ENCODE data around the gene AAK1. TPM values are rescaled to one million over a fixed set of nuclear protein-coding genes. Genes with fewer than 3 reads are reported as not detected.

AAK1 gene
- total RNA-seq, 4 donors from 2014 or later = 34.8 to 109 (median 70.2) TPM

GRCh38 chr2:69471793-69472192, 171.7 kb downstream of the AAK1 start:
- H3K27ac ChIP-seq = no peak overlapping the region
- WGBS, 2 donors (ENCODE audit: low coverage in 1 of 2) = 70 to 74% methylated on average over 2 of the region's 2 CpGs

GRCh38 chr2:69470911-69471310, 172.6 kb downstream of the AAK1 start:
- Histone ChIP-seq H3K36me3 (peaks cover 0 to 3% (median 0%) of the 10 kb centered on the region in 4 donors), H3K4me3 (no peak overlapping the region), H3K27me3 (no peaks in the 10 kb centered on the region), H3K4me1 (peaks cover 0 to 6% (median 3%) of the 10 kb centered on the region in 4 donors), H3K9me3 (no peaks in the 10 kb centered on the region), H3K27ac (no peak overlapping the region)
- intact Hi-C loops (cut with DNase I; ENCODE audit: low total_unique reads) (no loop called here), in situ Hi-C loops (cut with MboI; ENCODE audit: low pct_ligation_motif_present in 1 of 4, low pct_unique_long_range_greater_than_20kb in 1 of 4, low sequenced_read_pairs in 3 of 4) (no loop called here)
- 70 to 75% methylated on average over 5 of the region's 5 CpGs for WGBS, 2 donors (ENCODE audit: low coverage in 1 of 2)
- DNase-seq = no peak
- TF ChIP-seq POLR2AphosphoS5 (IDR thresholded peaks at IDR 0.05) = no peak
- no peak for TF ChIP-seq POLR2A (IDR thresholded peaks at IDR 0.05)
- no peak for TF ChIP-seq CTCF (IDR thresholded peaks at IDR 0.05)
- no peak for TF ChIP-seq EP300 (IDR thresholded peaks at IDR 0.05; ENCODE audit: low read depth)

More at GRCh38 chr2:69471793-69472192, 171.7 kb downstream of the AAK1 start:
- Histone ChIP-seq H3K27me3 (no peaks in the 10 kb centered on the region), H3K4me3 (no peak overlapping the region), H3K9me3 (no peaks in the 10 kb centered on the region), H3K4me1 (peaks cover 0 to 6% (median 3%) of the 10 kb centered on the region in 4 donors), H3K36me3 (no peaks in the 10 kb centered on the region)
- in situ Hi-C loops (cut with MboI; ENCODE audit: low pct_ligation_motif_present in 1 of 4, low pct_unique_long_range_greater_than_20kb in 1 of 4, low sequenced_read_pairs in 3 of 4) = no loop called here
- intact Hi-C loops (cut with DNase I; ENCODE audit: low total_unique reads) = no loop called here
- no peak for DNase-seq
- TF ChIP-seq CTCF (IDR thresholded peaks at IDR 0.05) = no peak
- no peak for TF ChIP-seq EP300 (IDR thresholded peaks at IDR 0.05; ENCODE audit: low read depth)
- no peak for TF ChIP-seq POLR2AphosphoS5 (IDR thresholded peaks at IDR 0.05)
- TF ChIP-seq POLR2A (IDR thresholded peaks at IDR 0.05) = no peak

GRCh38 chr2:69469784-69470183, 173.8 kb downstream of the AAK1 start:
- in situ Hi-C loops (cut with MboI; ENCODE audit: low pct_ligation_motif_present in 1 of 4, low pct_unique_long_range_greater_than_20kb in 1 of 4, low sequenced_read_pairs in 3 of 4) = no loop called here
- Histone ChIP-seq H3K9me3 (no peaks in the 10 kb centered on the region), H3K4me1 (peaks cover 0 to 6% (median 3%) of the 10 kb centered on the region in 4 donors), H3K27me3 (no peaks in the 10 kb centered on the region), H3K27ac (no peak overlapping the region), H3K4me3 (no peak overlapping the region), H3K36me3 (peaks cover 0 to 7% (median 0%) of the 10 kb centered on the region in 4 donors)
- DNase-seq = no peak
- TF ChIP-seq POLR2A (IDR thresholded peaks at IDR 0.05) (no peak), EP300 (IDR thresholded peaks at IDR 0.05; ENCODE audit: low read depth) (no peak), CTCF (IDR thresholded peaks at IDR 0.05) (no peak), POLR2AphosphoS5 (IDR thresholded peaks at IDR 0.05) (no peak)
- intact Hi-C loops (cut with DNase I; ENCODE audit: low total_unique reads) = no loop called here
- WGBS, 2 donors (ENCODE audit: low coverage in 1 of 2) = 86% methylated on average over 1 of the region's 1 CpG; no CpG with 5 or more reads in 1 of the 2 donors

GRCh38 chr2:69469375-69469774, 174.2 kb downstream of the AAK1 start:
- no peaks in the 10 kb centered on the region for H3K27me3 ChIP-seq
- in situ Hi-C loops (cut with MboI; ENCODE audit: low pct_ligation_motif_present in 1 of 4, low pct_unique_long_range_greater_than_20kb in 1 of 4, low sequenced_read_pairs in 3 of 4) = no loop called here
- H3K4me1 ChIP-seq = peaks cover 0 to 6% (median 3%) of the 10 kb centered on the region in 4 donors
- H3K27ac ChIP-seq = no peak overlapping the region
- WGBS, 2 donors (ENCODE audit: low coverage in 1 of 2) = 72 to 82% methylated on average over 3 of the region's 3 CpGs
- TF ChIP-seq CTCF (IDR thresholded peaks at IDR 0.05) (no peak), POLR2A (IDR thresholded peaks at IDR 0.05) (no peak), POLR2AphosphoS5 (IDR thresholded peaks at IDR 0.05) (no peak), EP300 (IDR thresholded peaks at IDR 0.05; ENCODE audit: low read depth) (no peak)
- no peak for DNase-seq
- H3K9me3 ChIP-seq = no peaks in the 10 kb centered on the region
- H3K36me3 ChIP-seq = peaks cover 0 to 7% (median 0%) of the 10 kb centered on the region in 4 donors
- intact Hi-C loops (cut with DNase I; ENCODE audit: low total_unique reads) = no loop called here
- H3K4me3 ChIP-seq = no peak overlapping the region
